SK-N-SH treated with all-trans-retinoic acid at 6 μM for 48 hours (cell line): ENCODE measurements around the gene MYO16.

Source experiments
- ATAC-seq: fragments of 200-7000 bp; cut with Tn5 transposase; 3 replicates; pipeline ENCODE4 v1.9.1; 2020; ENCODE audit warnings: mild to moderate bottlenecking, moderate library complexity
- ARNTL ChIP-seq: fragments of 450-650 bp; formaldehyde crosslinking; IDR thresholded peaks from 2 replicates; pipeline ENCODE4 v1.5.0; 2020; ENCODE audit warnings: low read depth, mild to moderate bottlenecking, moderate library complexity, borderline replicate concordance
- BACH2 ChIP-seq: fragments of 250-450 bp; sonication (Bioruptor Pico); IDR thresholded peaks from 2 replicates; pipeline ENCODE4 v1.9.0; 2021; ENCODE audit warnings: mild to moderate bottlenecking, borderline replicate concordance
- CSDC2 ChIP-seq: fragments of 250-450 bp; sonication (Bioruptor Pico); IDR thresholded peaks from 2 replicates; pipeline ENCODE4 v1.5.0; 2020; ENCODE audit warnings: mild to moderate bottlenecking, moderate library complexity
- ESRRG ChIP-seq: fragments of 250-450 bp; sonication (Bioruptor Pico); IDR thresholded peaks from 2 replicates; pipeline ENCODE4 v1.6.1; 2021; ENCODE audit warnings: mild to moderate bottlenecking
- GLIS3 ChIP-seq: fragments of 250-450 bp; sonication (Bioruptor Pico); IDR thresholded peaks from 2 replicates; pipeline ENCODE4 v1.5.0; 2020; ENCODE audit warnings: mild to moderate bottlenecking, moderate library complexity
- ISL1 ChIP-seq: fragments of 250-450 bp; sonication (Bioruptor Pico); IDR thresholded peaks from 2 replicates; pipeline ENCODE4 v2.1.2; 2022; ENCODE audit warnings: mild to moderate bottlenecking, moderate library complexity
- PPARA ChIP-seq: fragments of 250-450 bp; sonication (Bioruptor Pico); IDR thresholded peaks from 2 replicates; pipeline ENCODE4 v1.5.0; 2020; ENCODE audit warnings: mild to moderate bottlenecking, borderline replicate concordance
- RARB ChIP-seq: fragments of 250-450 bp; sonication (Bioruptor Pico); IDR thresholded peaks from 2 replicates; pipeline ENCODE4 v1.8.0; 2021; ENCODE audit warnings: mild to moderate bottlenecking, moderate library complexity
- SNAI2 ChIP-seq: fragments of 250-450 bp; sonication (Bioruptor Pico); IDR thresholded peaks from 2 replicates; pipeline ENCODE4 v1.5.0; 2020; ENCODE audit warnings: mild to moderate bottlenecking, moderate library complexity
- TCF4 ChIP-seq: fragments of 250-450 bp; sonication (Bioruptor Pico); IDR thresholded peaks from 2 replicates; pipeline ENCODE4 v1.8.0; 2021; ENCODE audit warnings: mild to moderate bottlenecking, moderate library complexity, borderline replicate concordance
- TOX ChIP-seq: fragments of 250-450 bp; sonication (Bioruptor Pico); IDR thresholded peaks from 2 replicates; pipeline ENCODE4 v1.8.0; 2021; ENCODE audit warnings: mild to moderate bottlenecking, moderate library complexity, borderline replicate concordance
- ZC3H10 ChIP-seq: fragments of 250-450 bp; sonication (Bioruptor Pico); IDR thresholded peaks from 2 replicates; pipeline ENCODE4 v1.5.1; 2021; ENCODE audit warnings: mild to moderate bottlenecking, moderate library complexity
- ZFP30 ChIP-seq: fragments of 450-650 bp; formaldehyde crosslinking; IDR thresholded peaks from 2 replicates; pipeline ENCODE4 v1.5.0; 2022; ENCODE audit warnings: mild to moderate bottlenecking, moderate library complexity
- ZNF565 ChIP-seq: fragments of 450-650 bp; formaldehyde crosslinking; conservative IDR thresholded peaks from 2 replicates; pipeline ENCODE4 v1.5.0; 2020; ENCODE audit warnings: low read depth, mild to moderate bottlenecking, moderate library complexity
- ZNF70 ChIP-seq: fragments of 450-650 bp; formaldehyde crosslinking; IDR thresholded peaks from 2 replicates; pipeline ENCODE4 v1.5.0; 2020; ENCODE audit warnings: mild to moderate bottlenecking, moderate library complexity
- ZNF8 ChIP-seq: fragments of 450-650 bp; formaldehyde crosslinking; IDR thresholded peaks from 2 replicates; pipeline ENCODE4 v1.5.0; 2020; ENCODE audit warnings: mild to moderate bottlenecking, moderate library complexity
- TF ChIP-seq, protein P1 (sequence below): fragments of 250-450 bp; sonication (Bioruptor Pico); IDR thresholded peaks from 2 replicates; pipeline ENCODE4 v1.5.1; 2020; ENCODE audit warnings: low read depth, mild to moderate bottlenecking, moderate library complexity
- TF ChIP-seq, protein P2 (sequence below): fragments of 250-450 bp; sonication (Bioruptor Pico); IDR thresholded peaks from 2 replicates; pipeline ENCODE4 v1.5.1; 2021; ENCODE audit warnings: mild to moderate bottlenecking, moderate library complexity
- TF ChIP-seq, protein P3 (sequence below): fragments of 250-450 bp; sonication (Bioruptor Pico); IDR thresholded peaks from 2 replicates; pipeline ENCODE4 v1.8.0; 2020; ENCODE audit warnings: mild to moderate bottlenecking, moderate library complexity, borderline replicate concordance
- TF ChIP-seq, protein P4 (sequence below): fragments of 250-450 bp; sonication (Bioruptor Pico); IDR thresholded peaks from 2 replicates; pipeline ENCODE4 v1.8.0; 2021; ENCODE audit warnings: low read depth, mild to moderate bottlenecking, moderate library complexity, borderline replicate concordance

MYO16 gene

DNA sequence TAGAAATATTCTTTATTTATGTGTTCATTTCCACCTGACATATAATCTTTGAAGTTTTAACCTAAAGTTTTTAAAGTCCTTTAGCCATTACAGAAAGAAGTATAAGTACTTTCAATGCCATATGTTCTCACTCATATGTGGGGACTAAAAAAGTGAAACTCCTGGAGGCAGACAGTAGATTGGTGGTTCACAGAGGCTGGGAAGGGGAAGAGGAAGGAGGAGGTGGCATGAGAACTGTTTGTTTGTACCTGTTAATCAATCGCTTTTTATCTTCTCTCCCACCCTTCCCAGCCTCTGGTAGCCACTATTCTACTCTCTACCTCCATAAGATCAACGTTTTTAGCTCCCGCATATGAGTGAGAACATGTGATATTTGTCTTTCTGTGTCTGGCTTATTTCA lies 131.1 kb downstream of the MYO16 start:
- no peak for ATAC-seq

DNA sequence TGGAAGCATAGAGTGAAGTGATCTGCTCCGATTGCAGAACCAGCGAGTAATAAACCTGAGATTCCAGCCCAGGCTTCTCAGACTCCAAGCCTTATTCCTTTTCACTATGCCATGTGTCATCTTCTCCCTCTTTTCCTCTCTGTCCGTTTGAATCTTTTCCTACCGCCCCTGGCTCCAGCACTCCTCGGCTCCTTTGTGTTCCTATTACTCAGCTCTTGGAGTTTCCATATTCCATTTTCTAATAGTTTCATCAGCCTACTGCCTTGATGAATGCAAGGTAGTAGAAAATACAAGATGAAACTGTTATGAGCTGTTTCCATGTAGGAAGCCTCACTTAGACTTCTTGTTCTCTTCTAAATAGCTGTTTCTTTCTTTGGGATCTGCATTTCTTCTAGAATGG lies 138.6 kb downstream of the MYO16 start:
- no peak for TF ChIP-seq ZNF8 (CRISPR knock-in tag)
- TF ChIP-seq, all 23 proteins: peak for 0
- no peak for ATAC-seq

More for the DNA sequence above, 131.1 kb downstream of the MYO16 start:
- TF ChIP-seq, protein P1, sequence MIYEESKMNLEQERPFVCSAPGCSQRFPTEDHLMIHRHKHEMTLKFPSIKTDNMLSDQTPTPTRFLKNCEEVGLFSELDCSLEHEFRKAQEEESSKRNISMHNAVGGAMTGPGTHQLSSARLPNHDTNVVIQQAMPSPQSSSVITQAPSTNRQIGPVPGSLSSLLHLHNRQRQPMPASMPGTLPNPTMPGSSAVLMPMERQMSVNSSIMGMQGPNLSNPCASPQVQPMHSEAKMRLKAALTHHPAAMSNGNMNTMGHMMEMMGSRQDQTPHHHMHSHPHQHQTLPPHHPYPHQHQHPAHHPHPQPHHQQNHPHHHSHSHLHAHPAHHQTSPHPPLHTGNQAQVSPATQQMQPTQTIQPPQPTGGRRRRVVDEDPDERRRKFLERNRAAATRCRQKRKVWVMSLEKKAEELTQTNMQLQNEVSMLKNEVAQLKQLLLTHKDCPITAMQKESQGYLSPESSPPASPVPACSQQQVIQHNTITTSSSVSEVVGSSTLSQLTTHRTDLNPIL (CRISPR knock-in tag): no peak
- TF ChIP-seq, protein P2, sequence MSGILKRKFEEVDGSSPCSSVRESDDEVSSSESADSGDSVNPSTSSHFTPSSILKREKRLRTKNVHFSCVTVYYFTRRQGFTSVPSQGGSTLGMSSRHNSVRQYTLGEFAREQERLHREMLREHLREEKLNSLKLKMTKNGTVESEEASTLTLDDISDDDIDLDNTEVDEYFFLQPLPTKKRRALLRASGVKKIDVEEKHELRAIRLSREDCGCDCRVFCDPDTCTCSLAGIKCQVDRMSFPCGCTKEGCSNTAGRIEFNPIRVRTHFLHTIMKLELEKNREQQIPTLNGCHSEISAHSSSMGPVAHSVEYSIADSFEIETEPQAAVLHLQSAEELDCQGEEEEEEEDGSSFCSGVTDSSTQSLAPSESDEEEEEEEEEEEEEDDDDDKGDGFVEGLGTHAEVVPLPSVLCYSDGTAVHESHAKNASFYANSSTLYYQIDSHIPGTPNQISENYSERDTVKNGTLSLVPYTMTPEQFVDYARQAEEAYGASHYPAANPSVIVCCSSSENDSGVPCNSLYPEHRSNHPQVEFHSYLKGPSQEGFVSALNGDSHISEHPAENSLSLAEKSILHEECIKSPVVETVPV (CRISPR knock-in tag): no peak

DNA sequence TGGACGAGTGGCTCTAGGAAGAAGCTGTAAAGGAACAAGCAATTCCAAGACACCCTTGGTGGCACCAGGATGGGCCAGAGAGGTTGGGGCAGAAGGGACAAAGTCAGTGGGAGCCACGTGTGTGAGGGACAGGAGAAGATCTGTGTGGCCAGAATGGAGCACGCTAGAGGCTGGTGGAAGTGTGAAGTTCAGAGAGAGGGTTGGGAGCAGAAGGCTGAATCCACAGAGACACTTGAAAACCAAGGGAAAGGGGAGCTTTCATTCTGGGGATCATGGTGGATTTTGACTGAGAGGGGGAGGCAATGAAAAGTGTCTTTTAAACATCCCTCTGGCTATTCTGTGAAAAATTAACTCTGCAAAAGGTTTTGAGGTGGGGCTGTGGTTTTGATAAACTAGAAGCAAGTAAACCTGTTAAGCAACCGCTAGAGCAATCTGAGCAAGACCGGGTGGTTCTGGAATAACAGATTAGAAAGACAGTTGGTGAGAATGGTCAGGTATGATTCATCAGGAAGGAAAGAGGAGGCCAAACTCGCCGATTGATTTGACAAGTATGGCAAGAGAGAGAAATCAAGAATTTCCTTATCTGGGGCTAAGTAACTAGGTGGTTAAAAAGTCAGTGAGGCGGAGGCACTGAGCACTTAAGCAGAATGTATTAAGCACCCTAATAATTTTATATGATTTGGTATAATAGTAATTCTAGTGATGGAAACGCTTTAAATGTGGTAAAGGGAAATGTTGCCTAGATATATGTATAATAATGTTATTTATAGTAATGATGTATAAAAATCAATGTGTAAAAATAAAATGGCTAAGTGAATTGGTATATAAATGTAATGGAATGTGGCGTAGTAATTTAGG lies 140.0 kb downstream of the MYO16 start:
- TF ChIP-seq PPARA: no peak
- no peak for TF ChIP-seq ISL1 (CRISPR knock-in tag)
- no peak for TF ChIP-seq ZNF70 (CRISPR knock-in tag)
- TF ChIP-seq, all 23 proteins: peak for 0
- ATAC-seq: no peak

DNA sequence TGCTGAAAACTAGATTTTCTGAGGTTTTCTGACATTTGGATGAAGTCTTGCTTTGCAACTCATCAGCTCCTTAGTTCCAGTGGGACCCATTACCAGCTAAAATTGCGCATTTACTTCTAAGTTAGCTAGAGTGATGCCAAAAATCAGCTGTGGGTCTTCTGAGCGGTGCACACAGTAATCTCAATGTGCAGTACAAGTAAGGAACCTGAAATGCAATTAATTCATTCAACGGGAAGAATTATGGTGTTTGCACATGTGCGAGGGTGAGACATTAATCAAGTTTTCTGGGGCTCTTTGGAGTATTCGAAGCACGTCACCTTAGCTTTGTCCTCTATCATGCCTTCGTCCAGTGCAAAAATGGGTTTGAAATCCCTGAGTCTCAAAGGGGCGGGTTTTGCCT lies 146.2 kb downstream of the MYO16 start:
- TF ChIP-seq SNAI2 (CRISPR knock-in tag) (no peak), ZNF70 (CRISPR knock-in tag) (no peak), TOX (no peak), BACH2 (no peak), ARNTL (CRISPR knock-in tag) (no peak), ZNF565 (CRISPR knock-in tag) (no peak), PPARA (no peak), ISL1 (CRISPR knock-in tag) (no peak), ZNF8 (CRISPR knock-in tag) (no peak), CSDC2 (CRISPR knock-in tag) (no peak)
- TF ChIP-seq, protein P3, sequence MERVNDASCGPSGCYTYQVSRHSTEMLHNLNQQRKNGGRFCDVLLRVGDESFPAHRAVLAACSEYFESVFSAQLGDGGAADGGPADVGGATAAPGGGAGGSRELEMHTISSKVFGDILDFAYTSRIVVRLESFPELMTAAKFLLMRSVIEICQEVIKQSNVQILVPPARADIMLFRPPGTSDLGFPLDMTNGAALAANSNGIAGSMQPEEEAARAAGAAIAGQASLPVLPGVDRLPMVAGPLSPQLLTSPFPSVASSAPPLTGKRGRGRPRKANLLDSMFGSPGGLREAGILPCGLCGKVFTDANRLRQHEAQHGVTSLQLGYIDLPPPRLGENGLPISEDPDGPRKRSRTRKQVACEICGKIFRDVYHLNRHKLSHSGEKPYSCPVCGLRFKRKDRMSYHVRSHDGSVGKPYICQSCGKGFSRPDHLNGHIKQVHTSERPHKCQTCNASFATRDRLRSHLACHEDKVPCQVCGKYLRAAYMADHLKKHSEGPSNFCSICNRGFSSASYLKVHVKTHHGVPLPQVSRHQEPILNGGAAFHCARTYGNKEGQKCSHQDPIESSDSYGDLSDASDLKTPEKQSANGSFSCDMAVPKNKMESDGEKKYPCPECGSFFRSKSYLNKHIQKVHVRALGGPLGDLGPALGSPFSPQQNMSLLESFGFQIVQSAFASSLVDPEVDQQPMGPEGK (CRISPR knock-in tag): no peak
- TF ChIP-seq, protein P2 (CRISPR knock-in tag): no peak
- TF ChIP-seq, protein P4, sequence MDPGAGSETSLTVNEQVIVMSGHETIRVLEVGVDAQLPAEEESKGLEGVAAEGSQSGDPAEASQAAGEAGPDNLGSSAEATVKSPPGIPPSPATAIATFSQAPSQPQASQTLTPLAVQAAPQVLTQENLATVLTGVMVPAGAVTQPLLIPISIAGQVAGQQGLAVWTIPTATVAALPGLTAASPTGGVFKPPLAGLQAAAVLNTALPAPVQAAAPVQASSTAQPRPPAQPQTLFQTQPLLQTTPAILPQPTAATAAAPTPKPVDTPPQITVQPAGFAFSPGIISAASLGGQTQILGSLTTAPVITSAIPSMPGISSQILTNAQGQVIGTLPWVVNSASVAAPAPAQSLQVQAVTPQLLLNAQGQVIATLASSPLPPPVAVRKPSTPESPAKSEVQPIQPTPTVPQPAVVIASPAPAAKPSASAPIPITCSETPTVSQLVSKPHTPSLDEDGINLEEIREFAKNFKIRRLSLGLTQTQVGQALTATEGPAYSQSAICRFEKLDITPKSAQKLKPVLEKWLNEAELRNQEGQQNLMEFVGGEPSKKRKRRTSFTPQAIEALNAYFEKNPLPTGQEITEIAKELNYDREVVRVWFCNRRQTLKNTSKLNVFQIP (CRISPR knock-in tag): no peak
- TF ChIP-seq, all 23 proteins: peak for 0
- no peak for ATAC-seq

DNA sequence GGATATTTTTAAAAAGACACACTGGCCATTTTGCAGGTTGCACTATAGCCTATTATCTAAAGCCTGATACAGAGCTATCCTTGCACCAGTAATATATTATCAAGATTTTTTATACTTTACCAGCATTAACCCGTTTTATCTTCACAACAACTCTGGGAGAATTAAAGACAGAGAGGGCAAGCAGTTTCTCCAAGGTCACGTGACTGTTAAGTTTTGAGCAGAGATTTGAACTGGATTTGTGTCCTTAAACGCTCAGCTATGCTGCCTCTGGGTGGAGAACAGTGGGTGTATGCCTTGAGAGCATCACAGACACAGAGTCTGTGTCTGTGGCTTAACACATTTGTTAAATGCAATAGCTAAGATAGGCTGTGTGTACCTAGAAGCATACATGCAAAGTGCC lies 147.2 kb downstream of the MYO16 start:
- ATAC-seq: no peak
- no peak for TF ChIP-seq ESRRG
- TF ChIP-seq TOX: no peak
- no peak for TF ChIP-seq ZFP30 (CRISPR knock-in tag)
- TF ChIP-seq BACH2: no peak
- no peak for TF ChIP-seq GLIS3 (CRISPR knock-in tag)
- no peak for TF ChIP-seq SNAI2 (CRISPR knock-in tag)
- no peak for TF ChIP-seq ZNF70 (CRISPR knock-in tag)
- no peak for TF ChIP-seq ZC3H10
- TF ChIP-seq, protein P2 (CRISPR knock-in tag): no peak
- TF ChIP-seq, protein P4 (CRISPR knock-in tag): no peak
- no peak for TF ChIP-seq RARB (CRISPR knock-in tag)
- TF ChIP-seq ZNF8 (CRISPR knock-in tag): no peak
- TF ChIP-seq ZNF565 (CRISPR knock-in tag): no peak
- TF ChIP-seq ARNTL (CRISPR knock-in tag): no peak
- TF ChIP-seq ISL1 (CRISPR knock-in tag): no peak
- no peak for TF ChIP-seq TCF4 (CRISPR knock-in tag)
